Dedifferentiated amniotic fluid mesenchymal stem cell (primary cell): Measurements from ENCODE around the gene RPL29.

ENCODE experiments used
- DNase-seq: peaks from one replicate; pipeline ENCODE4 v3.0.0-alpha.2; 2016; ENCODE audit errors: extremely low spot score

Gene RPL29

GRCh38 chr3:51947215-51947900 is 48.3 kb downstream of the RPL29 start:
- no peak for DNase-seq

GRCh38 chr3:51946796-51947195 is 48.9 kb downstream of the RPL29 start:
- DNase-seq = no peak

- DNase-seq = no peak
Measured at GRCh38 chr3:51945926-51946705, 49.6 kb downstream of the RPL29 start.

GRCh38 chr3:51945031-51945840 is 50.5 kb downstream of the RPL29 start:
- no peak for DNase-seq

GRCh38 chr3:51944451-51945021 is 51.2 kb downstream of the RPL29 start:
- DNase-seq = no peak
